Bronchial smooth muscle cell (primary cell): ENCODE data around the gene GJA10. TPM values are rescaled to one million over a fixed set of nuclear protein-coding genes. Genes with fewer than 3 reads are reported as not detected.

Experiments used
- total RNA-seq: library from RNA; depleted of rRNA; stranded (reverse); fragments of >200 nt; gene quantifications from 2 replicates; pipeline ENCODE4 v1.2.1, GENCODE V29; 2014

GJA10 gene
- total RNA-seq, result not detected in 2 replicates

DNA sequence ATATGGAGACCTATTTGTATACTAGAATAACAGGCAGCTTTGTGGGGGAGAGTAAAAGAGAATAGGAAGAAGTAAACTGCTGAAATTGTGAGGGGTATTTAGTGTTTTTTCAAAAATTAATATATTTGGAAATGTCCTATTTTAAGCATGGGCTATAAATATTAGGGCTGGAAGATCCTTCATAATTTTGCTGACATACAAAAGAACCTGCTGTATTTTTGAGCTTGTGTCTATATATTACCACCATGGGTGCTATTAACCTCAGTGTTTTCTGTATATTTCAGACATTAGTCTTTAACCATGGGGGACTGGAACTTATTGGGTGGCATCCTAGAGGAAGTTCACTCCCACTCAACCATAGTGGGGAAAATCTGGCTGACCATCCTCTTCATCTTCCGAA is at the start of gene GJA10:
GJA10 (plus strand) TSS at position 301 of the 400 bp plus-strand sequence; CDS start at position 301, 0 bp downstream.

Other genes with a start within 250 kb of the GJA10 start
- gene MDN1, start 74.7 kb upstream of the GJA10 start, total RNA-seq, result 14.2 and 17.0 TPM in 2 replicates
- 9.1 and 10.0 TPM in 2 replicates for gene CASP8AP2, start 64.6 kb upstream of the GJA10 start, total RNA-seq